ENCODE measurements around the gene UBE2Z. TPM values are rescaled to one million over a fixed set of nuclear protein-coding genes. Genes with fewer than 3 reads are reported as not detected.

UBE2Z gene
- total RNA-seq, 1 experiment from 2014 or later, result 182 TPM

Other genes with a start within 250 kb of the UBE2Z start
- not detected in 2 replicates for gene PRAC1, start 185.9 kb upstream of the UBE2Z start, total RNA-seq (2022)
- not detected in 2 replicates for gene PRAC2, start 185.2 kb upstream of the UBE2Z start, total RNA-seq (2022)
- 4.3 and 5.5 TPM in 2 replicates for gene HOXB13, start 179.7 kb upstream of the UBE2Z start, total RNA-seq (2022)
- 0.16 and 0.81 TPM in 2 replicates for gene TTLL6, start 91.2 kb upstream of the UBE2Z start, total RNA-seq (2022)
- 233 and 251 TPM in 2 replicates for gene CALCOCO2, start 77.4 kb upstream of the UBE2Z start, total RNA-seq (2022)
- 161 and 172 TPM in 2 replicates for gene ATP5MC1, start 15.6 kb upstream of the UBE2Z start, total RNA-seq (2022)
- 457 and 461 TPM in 2 replicates for gene SNF8, start 36.4 kb downstream of the UBE2Z start, total RNA-seq (2022)
- gene GIP, start 60.2 kb downstream of the UBE2Z start, total RNA-seq (2022), result 0.59 and 0.63 TPM in 2 replicates
- 583 and 601 TPM in 2 replicates for gene IGF2BP1, start 89.0 kb downstream of the UBE2Z start, total RNA-seq (2022)
- 1.1 and 1.3 TPM in 2 replicates for gene B4GALNT2, start 224.4 kb downstream of the UBE2Z start, total RNA-seq (2022)

All from Caco-2 (cell line).